K562 (cell line): ENCODE measurements around the gene MFF. TPM values are rescaled to one million over a fixed set of nuclear protein-coding genes. Genes with fewer than 3 reads are reported as not detected.

Experiments
- CBFA2T2 ChIP-seq: fragments of 450-650 bp; conservative IDR thresholded peaks from 2 replicates; pipeline ENCODE4 v1.6.1; 2017; ENCODE audit warnings: mild to moderate bottlenecking
- CBX1 ChIP-seq: sonication (generic); IDR thresholded peaks from 2 replicates; pipeline ENCODE4 v1.6.1; 2016; ENCODE audit warnings: antibody characterized with exemption, low read depth, mild to moderate bottlenecking
- E2F6 ChIP-seq, 2 experiments: IDR thresholded peaks; 2 replicates each; pipeline ENCODE4 v1.6.1; 2011; ENCODE audit warnings: borderline replicate concordance in 1 of 2, control low read depth in 1 of 2, low read depth in 1 of 2, low read length in 1 of 2, mild to moderate bottlenecking in 1 of 2, mixed read lengths in 1 of 2, moderate library complexity in 1 of 2; ENCODE audit not compliant: insufficient read depth in 1 of 2, insufficient read length in 1 of 2, poor library complexity in 1 of 2, severe bottlenecking in 1 of 2; ENCODE audit errors: extremely low read depth in 1 of 2
- KDM1A ChIP-seq, 2 experiments: fragments of 450-650 bp; IDR thresholded peaks; 2 replicates each; pipeline ENCODE4 v1.6.1; 2016; ENCODE audit warnings: mild to moderate bottlenecking in 2 of 2
- MED1 ChIP-seq: sonication (generic); formaldehyde crosslinking; IDR thresholded peaks from 2 replicates; pipeline ENCODE4 v1.8.1; 2023; ENCODE audit warnings: missing genetic modification reagents, borderline replicate concordance
- RBM39 ChIP-seq: fragments of 200-400 bp; formaldehyde crosslinking; optimal IDR thresholded peaks from 2 replicates; pipeline ENCODE3; 2018; ENCODE audit warnings: low read depth, low read length
- SMAD3 ChIP-seq: fragments of 450-650 bp; formaldehyde crosslinking; conservative IDR thresholded peaks from 2 replicates; pipeline ENCODE4 v1.4.0; 2020; ENCODE audit warnings: mild to moderate bottlenecking
- STAT5B ChIP-seq: fragments of 250-450 bp; sonication (Bioruptor Pico); IDR thresholded peaks from 2 replicates; pipeline ENCODE4 v1.8.0; 2021; ENCODE audit warnings: mild to moderate bottlenecking, inconsistent platforms
- TEAD4 ChIP-seq, 2 experiments: sonication (generic) in 1 of 2; formaldehyde crosslinking in 1 of 2; IDR thresholded peaks; 2 replicates each; pipeline versions ENCODE4 v1.6.1 to v1.8.0; 2012 to 2022; ENCODE audit warnings: borderline replicate concordance in 1 of 2, inconsistent platforms in 1 of 2, low read length in 1 of 2, mild to moderate bottlenecking in 1 of 2, missing genetic modification reagents in 1 of 2
- ZC3H4 ChIP-seq: sonication (generic); formaldehyde crosslinking; IDR thresholded peaks from 2 replicates; pipeline ENCODE4 v1.9.0; 2021; ENCODE audit warnings: missing genetic modification reagents, borderline replicate concordance
- ZNF143 ChIP-seq: sonication (generic); formaldehyde crosslinking; IDR thresholded peaks from 2 replicates; pipeline ENCODE4 v1.9.0; 2022; ENCODE audit warnings: mild to moderate bottlenecking, missing genetic modification reagents
- polyA plus RNA-seq, 8 experiments: library from polyadenylated mRNA; depleted of rRNA in 4 of 8; stranded (reverse) in 5 of 8; unstranded in 3 of 8; fragments of >200 nt; fragmentation: Nextera tagmentation in 2 of 8; fragmentation: Illumina TruSeq in 1 of 8; extraction: Ambion mirVana in 2 of 8; extraction: Trizol in 1 of 8; gene quantifications; 2 replicates each; pipeline versions ENCODE4 v1.2.1 to v1.2.3, GENCODE V29; 2011 to 2014; ENCODE audit warnings: inconsistent platforms in 1 of 8, missing spikeins in 1 of 8
- total RNA-seq, 7 experiments: library from RNA; depleted of rRNA in 6 of 7; stranded (reverse); fragments of >200 nt in 6 of 7; fragmentation: Illumina TruSeq in 2 of 7; extraction: Trizol in 2 of 7; gene quantifications; 2 replicates each; pipeline versions ENCODE4 v1.2.1 to v1.2.3, GENCODE V29; 2011 to 2021; ENCODE audit warnings: low replicate concordance in 1 of 7
- TF ChIP-seq, protein P1 (sequence below): fragments of 450-650 bp; IDR thresholded peaks from 2 replicates; pipeline ENCODE4 v1.7.0; 2016; ENCODE audit warnings: borderline replicate concordance
- TF ChIP-seq, protein P2 (sequence below): fragments of 450-650 bp; IDR thresholded peaks from 2 replicates; pipeline ENCODE4 v1.6.1; 2016; ENCODE audit warnings: mild to moderate bottlenecking
- TF ChIP-seq, protein P3 (sequence below): sonication (generic); formaldehyde crosslinking; IDR thresholded peaks from 2 replicates; pipeline ENCODE4 v1.8.0; 2023; ENCODE audit warnings: missing genetic modification reagents, mild to moderate bottlenecking, borderline replicate concordance

Gene MFF
- total and polyA plus RNA-seq, 9 of the 15 experiments (the other 6 are each of a cell fraction or from before 2014, with no cell fraction given): 9.4 to 75.4 (median 55.7) TPM

DNA sequence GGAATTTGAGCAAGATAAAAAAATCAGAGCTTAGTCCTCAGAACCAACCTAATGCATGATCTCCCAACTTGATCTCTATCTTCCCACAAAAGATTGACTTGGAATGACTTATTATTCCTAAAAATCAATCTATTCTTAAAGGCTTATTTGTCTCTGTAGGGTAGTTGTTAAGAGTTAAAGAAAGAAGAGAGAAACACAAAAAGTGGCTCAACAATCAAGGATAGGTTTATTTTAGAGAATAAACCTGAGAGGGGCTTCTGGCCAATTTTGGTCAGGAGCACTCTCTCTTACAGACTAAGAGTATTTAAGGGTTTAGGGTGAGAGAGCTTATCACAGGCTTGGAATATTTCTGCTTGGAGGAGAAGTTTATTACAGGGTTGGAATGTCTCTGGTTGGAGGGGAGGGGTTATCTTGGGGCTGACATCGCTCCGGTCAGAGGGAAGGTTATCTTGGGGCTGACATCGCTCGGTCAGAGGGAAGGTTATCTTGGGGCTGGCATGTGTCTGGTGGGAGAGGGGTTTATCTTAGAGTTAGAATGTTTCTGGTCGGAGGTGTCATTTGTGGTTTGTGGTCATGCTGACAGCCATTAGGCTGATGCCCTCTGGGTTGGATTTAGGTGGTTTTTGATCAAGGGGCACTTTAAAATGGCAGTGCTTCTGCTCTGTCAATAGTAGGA is 2.4 kb upstream of the MFF start (continued):
- TF ChIP-seq, protein P1, sequence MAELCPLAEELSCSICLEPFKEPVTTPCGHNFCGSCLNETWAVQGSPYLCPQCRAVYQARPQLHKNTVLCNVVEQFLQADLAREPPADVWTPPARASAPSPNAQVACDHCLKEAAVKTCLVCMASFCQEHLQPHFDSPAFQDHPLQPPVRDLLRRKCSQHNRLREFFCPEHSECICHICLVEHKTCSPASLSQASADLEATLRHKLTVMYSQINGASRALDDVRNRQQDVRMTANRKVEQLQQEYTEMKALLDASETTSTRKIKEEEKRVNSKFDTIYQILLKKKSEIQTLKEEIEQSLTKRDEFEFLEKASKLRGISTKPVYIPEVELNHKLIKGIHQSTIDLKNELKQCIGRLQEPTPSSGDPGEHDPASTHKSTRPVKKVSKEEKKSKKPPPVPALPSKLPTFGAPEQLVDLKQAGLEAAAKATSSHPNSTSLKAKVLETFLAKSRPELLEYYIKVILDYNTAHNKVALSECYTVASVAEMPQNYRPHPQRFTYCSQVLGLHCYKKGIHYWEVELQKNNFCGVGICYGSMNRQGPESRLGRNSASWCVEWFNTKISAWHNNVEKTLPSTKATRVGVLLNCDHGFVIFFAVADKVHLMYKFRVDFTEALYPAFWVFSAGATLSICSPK: no peak
- TF ChIP-seq, protein P2, sequence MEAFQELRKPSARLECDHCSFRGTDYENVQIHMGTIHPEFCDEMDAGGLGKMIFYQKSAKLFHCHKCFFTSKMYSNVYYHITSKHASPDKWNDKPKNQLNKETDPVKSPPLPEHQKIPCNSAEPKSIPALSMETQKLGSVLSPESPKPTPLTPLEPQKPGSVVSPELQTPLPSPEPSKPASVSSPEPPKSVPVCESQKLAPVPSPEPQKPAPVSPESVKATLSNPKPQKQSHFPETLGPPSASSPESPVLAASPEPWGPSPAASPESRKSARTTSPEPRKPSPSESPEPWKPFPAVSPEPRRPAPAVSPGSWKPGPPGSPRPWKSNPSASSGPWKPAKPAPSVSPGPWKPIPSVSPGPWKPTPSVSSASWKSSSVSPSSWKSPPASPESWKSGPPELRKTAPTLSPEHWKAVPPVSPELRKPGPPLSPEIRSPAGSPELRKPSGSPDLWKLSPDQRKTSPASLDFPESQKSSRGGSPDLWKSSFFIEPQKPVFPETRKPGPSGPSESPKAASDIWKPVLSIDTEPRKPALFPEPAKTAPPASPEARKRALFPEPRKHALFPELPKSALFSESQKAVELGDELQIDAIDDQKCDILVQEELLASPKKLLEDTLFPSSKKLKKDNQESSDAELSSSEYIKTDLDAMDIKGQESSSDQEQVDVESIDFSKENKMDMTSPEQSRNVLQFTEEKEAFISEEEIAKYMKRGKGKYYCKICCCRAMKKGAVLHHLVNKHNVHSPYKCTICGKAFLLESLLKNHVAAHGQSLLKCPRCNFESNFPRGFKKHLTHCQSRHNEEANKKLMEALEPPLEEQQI: peak; percentile 38; the same call in 1 of the 2 replicates
- TF ChIP-seq CBX1: no peak
- no peak for TF ChIP-seq RBM39
- TF ChIP-seq ZNF143 (CRISPR knock-in tag): no peak
- TF ChIP-seq KDM1A (IDR thresholded peaks at IDR 0.05): peak; percentile 26 to 46; a peak in 1 of 4 replicates
- no peak for TF ChIP-seq STAT5B (CRISPR knock-in tag)
- TF ChIP-seq MED1 (CRISPR knock-in tag): no peak
- TF ChIP-seq ZC3H4 (CRISPR knock-in tag): no peak
- TF ChIP-seq E2F6 (IDR thresholded peaks at IDR 0.05; ENCODE audit: borderline replicate concordance in 1 of 2, extremely low read depth in 1 of 2, insufficient read depth in 1 of 2, insufficient read length in 1 of 2, low read depth in 1 of 2, low read length in 1 of 2, poor library complexity in 1 of 2, severe bottlenecking in 1 of 2): no peak
- TF ChIP-seq CBFA2T2: peak; percentile 46; the same call in 1 of the 2 replicates
- no peak for TF ChIP-seq SMAD3
- peak; percentile 57; the same call in 1 of the 2 replicates for TF ChIP-seq TEAD4 (IDR thresholded peaks at IDR 0.05; ENCODE audit: low read length)
- TF ChIP-seq TEAD4 (CRISPR knock-in tag; IDR thresholded peaks at IDR 0.05; ENCODE audit: borderline replicate concordance): no peak
- TF ChIP-seq, protein P3, sequence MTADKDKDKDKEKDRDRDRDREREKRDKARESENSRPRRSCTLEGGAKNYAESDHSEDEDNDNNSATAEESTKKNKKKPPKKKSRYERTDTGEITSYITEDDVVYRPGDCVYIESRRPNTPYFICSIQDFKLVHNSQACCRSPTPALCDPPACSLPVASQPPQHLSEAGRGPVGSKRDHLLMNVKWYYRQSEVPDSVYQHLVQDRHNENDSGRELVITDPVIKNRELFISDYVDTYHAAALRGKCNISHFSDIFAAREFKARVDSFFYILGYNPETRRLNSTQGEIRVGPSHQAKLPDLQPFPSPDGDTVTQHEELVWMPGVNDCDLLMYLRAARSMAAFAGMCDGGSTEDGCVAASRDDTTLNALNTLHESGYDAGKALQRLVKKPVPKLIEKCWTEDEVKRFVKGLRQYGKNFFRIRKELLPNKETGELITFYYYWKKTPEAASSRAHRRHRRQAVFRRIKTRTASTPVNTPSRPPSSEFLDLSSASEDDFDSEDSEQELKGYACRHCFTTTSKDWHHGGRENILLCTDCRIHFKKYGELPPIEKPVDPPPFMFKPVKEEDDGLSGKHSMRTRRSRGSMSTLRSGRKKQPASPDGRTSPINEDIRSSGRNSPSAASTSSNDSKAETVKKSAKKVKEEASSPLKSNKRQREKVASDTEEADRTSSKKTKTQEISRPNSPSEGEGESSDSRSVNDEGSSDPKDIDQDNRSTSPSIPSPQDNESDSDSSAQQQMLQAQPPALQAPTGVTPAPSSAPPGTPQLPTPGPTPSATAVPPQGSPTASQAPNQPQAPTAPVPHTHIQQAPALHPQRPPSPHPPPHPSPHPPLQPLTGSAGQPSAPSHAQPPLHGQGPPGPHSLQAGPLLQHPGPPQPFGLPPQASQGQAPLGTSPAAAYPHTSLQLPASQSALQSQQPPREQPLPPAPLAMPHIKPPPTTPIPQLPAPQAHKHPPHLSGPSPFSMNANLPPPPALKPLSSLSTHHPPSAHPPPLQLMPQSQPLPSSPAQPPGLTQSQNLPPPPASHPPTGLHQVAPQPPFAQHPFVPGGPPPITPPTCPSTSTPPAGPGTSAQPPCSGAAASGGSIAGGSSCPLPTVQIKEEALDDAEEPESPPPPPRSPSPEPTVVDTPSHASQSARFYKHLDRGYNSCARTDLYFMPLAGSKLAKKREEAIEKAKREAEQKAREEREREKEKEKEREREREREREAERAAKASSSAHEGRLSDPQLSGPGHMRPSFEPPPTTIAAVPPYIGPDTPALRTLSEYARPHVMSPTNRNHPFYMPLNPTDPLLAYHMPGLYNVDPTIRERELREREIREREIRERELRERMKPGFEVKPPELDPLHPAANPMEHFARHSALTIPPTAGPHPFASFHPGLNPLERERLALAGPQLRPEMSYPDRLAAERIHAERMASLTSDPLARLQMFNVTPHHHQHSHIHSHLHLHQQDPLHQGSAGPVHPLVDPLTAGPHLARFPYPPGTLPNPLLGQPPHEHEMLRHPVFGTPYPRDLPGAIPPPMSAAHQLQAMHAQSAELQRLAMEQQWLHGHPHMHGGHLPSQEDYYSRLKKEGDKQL (CRISPR knock-in tag): no peak
